Cardiac fibroblast (primary cell): ENCODE data around the gene TSPY8.
"Not testable (repeated sequence)": the region's sequence is repeated elsewhere in the genome, so short reads cannot be mapped to it uniquely, and the experiment has no call there.

Source experiments
- DNase-seq, 2 donors: peaks; one replicate each; pipeline versions ENCODE4 v3.0.0 to v3.0.0-alpha.2; 2010; ENCODE audit warnings: low read depth in 2 of 2
- H3K4me3 ChIP-seq, 2 donors: replicated peaks in 1 of 2; 1 replicate in 1 of 2; 2 replicates in 1 of 2; pipeline ENCODE4 v1.5.1; 2011; ENCODE audit warnings: low read depth in 2 of 2, low read length in 2 of 2, mild to moderate bottlenecking in 2 of 2, moderate library complexity in 1 of 2
- CTCF ChIP-seq: IDR thresholded peaks from one replicate; pipeline ENCODE4 v1.5.1; 2011; ENCODE audit warnings: low read depth, mild to moderate bottlenecking, low read length, inconsistent platforms

TSPY8 gene

GRCh38 chrY:9357497-9357896, at the start of gene TSPY8:
TSPY8 (plus strand) TSS chrY:9357797; CDS start chrY:9357843, 46 bp downstream.
- H3K4me3 ChIP-seq, DNase-seq: not testable (repeated sequence)

- no peak overlapping the region for H3K4me3 ChIP-seq
- no peak for DNase-seq
Observed at GRCh38 chrY:9320996-9321395, 36.6 kb upstream of the TSPY8 start.

GRCh38 chrY:9337164-9337563, 20.4 kb upstream of the TSPY8 start, which contains the start of gene TSPY4:
TSPY4 (plus strand) TSS chrY:9337464; CDS start chrY:9337510, 46 bp downstream.
- not testable (repeated sequence) for H3K4me3 ChIP-seq, DNase-seq

More at GRCh38 chrY:9320996-9321395, 36.6 kb upstream of the TSPY8 start:
- TF ChIP-seq CTCF: no peak

- H3K4me3 ChIP-seq, DNase-seq: not testable (repeated sequence)
Observed at GRCh38 chrY:9396527-9396926, 38.9 kb downstream of the TSPY8 start.

- not testable (repeated sequence) for DNase-seq
Observed at GRCh38 chrY:9398121-9398520, 40.5 kb downstream of the TSPY8 start, which contains the start of gene TSPY3. TSPY3 (plus strand) TSS chrY:9398421; CDS start chrY:9398467, 46 bp downstream.

More at GRCh38 chrY:9398121-9398520, 40.5 kb downstream of the TSPY8 start, which contains the start of gene TSPY3:
- H3K4me3 ChIP-seq: not testable (repeated sequence)
